ENCODE measurements around the gene NGEF.

The NGEF gene

GRCh38 chr2:232870018-232870765, 142.9 kb downstream of the NGEF start, which contains the start of gene SNORC:
Gene SNORC, plus strand, starts transcription at chr2:232870264. Its CDS starts 78 bp downstream, at chr2:232870342.
- H3K36me3 ChIP-seq (ENCODE audit: control insufficient read depth in 2 of 2, insufficient read depth in 1 of 2, low read length in 2 of 2): no peaks in the 10 kb centered on the region; a peak in 1 of 3 replicates
- no peaks in the 10 kb centered on the region for H3K4me1 ChIP-seq (ENCODE audit: control insufficient read depth, insufficient read depth, low read length)
- ChIA-PET CTCF (interaction anchor here (0.6 to 0.7 kb wide), 3 partner anchors 97 to 502 kb away, joined by 3 to 4 read pairs (median 3); no protein-coding TSS in a partner anchor), POLR2A (no interaction called here)
- H3K4me3 ChIP-seq (ENCODE audit: low read depth, low read length): no peak within 1 kb of the TSS
- no peak within 1 kb of the TSS for H3K27ac ChIP-seq (ENCODE audit: extremely low read depth, low read depth, low read length)
- no peaks in the 10 kb centered on the region for H3K9me3 ChIP-seq (ENCODE audit: control insufficient read depth, insufficient read depth, low read depth, low read length)
- TF ChIP-seq ZNF677 (tag by site-specific recombination; IDR thresholded peaks at IDR 0.05) (no peak), ZNF624 (tag by site-specific recombination; IDR thresholded peaks at IDR 0.05) (no peak), ZNF664 (tag by site-specific recombination; IDR thresholded peaks at IDR 0.05) (no peak), BCL11A (tag by site-specific recombination; IDR thresholded peaks at IDR 0.05; ENCODE audit: low read depth) (no peak), FEZF1 (tag by site-specific recombination; IDR thresholded peaks at IDR 0.05) (no peak), BCL11B (tag by site-specific recombination; IDR thresholded peaks at IDR 0.05; ENCODE audit: low read depth) (no peak), YY2 (tag by site-specific recombination; IDR thresholded peaks at IDR 0.05) (no peak)

GRCh38 chr2:232869138-232870017, 143.7 kb downstream of the NGEF start:
- CTCF ChIA-PET: interaction anchor here (0.5 to 1.1 kb wide), 3 partner anchors 283 to 901 kb away, joined by 3 read pairs; no protein-coding TSS in a partner anchor
- no peaks in the 10 kb centered on the region for H3K9me3 ChIP-seq (ENCODE audit: control insufficient read depth, insufficient read depth, low read depth, low read length)
- TF ChIP-seq ZNF585B (tag by site-specific recombination; IDR thresholded peaks at IDR 0.05): no peak
- TF ChIP-seq EGR2 (tag by site-specific recombination; IDR thresholded peaks at IDR 0.05; ENCODE audit: low read depth): peak; percentile 31; the same call in 1 of the 2 replicates
- POLR2A ChIA-PET: no interaction called here
- H3K4me1 ChIP-seq (ENCODE audit: control insufficient read depth, insufficient read depth, low read length): no peaks in the 10 kb centered on the region
- no peak overlapping the region for H3K4me3 ChIP-seq (ENCODE audit: low read depth, low read length)
- H3K36me3 ChIP-seq (ENCODE audit: control insufficient read depth in 2 of 2, insufficient read depth in 1 of 2, low read length in 2 of 2): no peaks in the 10 kb centered on the region; a peak in 1 of 3 replicates
- H3K27ac ChIP-seq (ENCODE audit: extremely low read depth, low read depth, low read length): no peak overlapping the region

GRCh38 chr2:232866104-232866503, 147.0 kb downstream of the NGEF start:
- CTCF ChIA-PET: interaction anchor here (1.6 kb wide), 1 partner anchor 187 kb away, joined by 4 read pairs; no protein-coding TSS in a partner anchor
- no peak for TF ChIP-seq ZBTB49 (tag by site-specific recombination; IDR thresholded peaks at IDR 0.05; ENCODE audit: low read depth)
- TF ChIP-seq ZBTB10 (tag by site-specific recombination; IDR thresholded peaks at IDR 0.05): no peak
- no peak for TF ChIP-seq ZNF184 (tag by site-specific recombination; IDR thresholded peaks at IDR 0.05)
- TF ChIP-seq ZNF292 (tag by site-specific recombination; IDR thresholded peaks at IDR 0.05; ENCODE audit: borderline replicate concordance, low read depth): no peak
- TF ChIP-seq WT1 (tag by site-specific recombination; IDR thresholded peaks at IDR 0.05): no peak
- TF ChIP-seq ZNF560 (tag by site-specific recombination; IDR thresholded peaks at IDR 0.05; ENCODE audit: borderline replicate concordance): no peak
- TF ChIP-seq ZSCAN16 (tag by site-specific recombination; IDR thresholded peaks at IDR 0.05): no peak
- no peak for TF ChIP-seq ZNF366 (tag by site-specific recombination; conservative IDR thresholded peaks at IDR 0.05)
- TF ChIP-seq ZBTB1 (tag by site-specific recombination; IDR thresholded peaks at IDR 0.05): no peak
- Histone ChIP-seq H3K4me3 (ENCODE audit: low read depth, low read length) (no peak overlapping the region), H3K4me1 (ENCODE audit: control insufficient read depth, insufficient read depth, low read length) (no peaks in the 10 kb centered on the region), H3K27ac (ENCODE audit: extremely low read depth, low read depth, low read length) (no peak overlapping the region), H3K36me3 (ENCODE audit: control insufficient read depth in 2 of 2, insufficient read depth in 1 of 2, low read length in 2 of 2) (peaks cover 0 to 15% of the 10 kb centered on the region in 2 experiments; a peak in 2 of 3 replicates), H3K9me3 (ENCODE audit: control insufficient read depth, insufficient read depth, low read depth, low read length) (no peaks in the 10 kb centered on the region)
- POLR2A ChIA-PET: no interaction called here

Data from HEK293 (cell line).